KOPT-K1 (cell line): Measurements from ENCODE around the gene DMXL2.

Source experiments
- H3K27ac ChIP-seq: fragments of 200-600 bp; sonication (generic); 2 replicates; pipeline ENCODE4 v1.5.1; 2016; ENCODE audit warnings: antibody characterized with exemption, mild to moderate bottlenecking, low read depth, low read length; ENCODE audit not compliant: poor library complexity, severe bottlenecking
- H3K36me3 ChIP-seq: fragments of 200-600 bp; sonication (generic); 2 replicates; pipeline ENCODE4 v1.5.1; 2017; ENCODE audit warnings: antibody characterized with exemption, mild to moderate bottlenecking, low read length, moderate library complexity; ENCODE audit not compliant: insufficient read depth
- H3K9me3 ChIP-seq: fragments of 200-600 bp; sonication (generic); 2 replicates; pipeline ENCODE4 v1.5.1; 2017; ENCODE audit warnings: antibody characterized with exemption, low read length, mild to moderate bottlenecking; ENCODE audit not compliant: insufficient read depth, poor library complexity, severe bottlenecking

Gene DMXL2

DNA sequence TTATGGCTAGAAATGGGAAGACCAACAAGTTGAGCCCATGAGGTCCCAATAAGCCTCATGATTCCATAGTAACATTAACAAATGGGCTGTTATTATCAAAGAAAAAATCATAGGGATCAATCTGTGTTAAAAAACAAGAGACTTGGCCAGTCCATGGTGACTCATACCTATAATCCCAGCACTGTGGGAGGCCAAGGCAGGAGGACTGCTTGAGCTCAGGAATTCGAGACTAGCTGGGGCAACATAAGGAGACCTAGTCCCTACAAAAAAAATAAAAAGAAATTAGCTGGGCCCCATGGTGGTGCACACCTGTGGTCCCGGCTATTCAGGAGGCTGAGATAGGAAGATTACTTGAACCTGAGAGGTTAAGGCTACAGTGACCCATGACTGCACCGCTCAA, 124.8 kb downstream of the DMXL2 start:
- peaks cover 10% of the 10 kb centered on the region; the same call in 1 of the 2 replicates for H3K36me3 ChIP-seq

DNA sequence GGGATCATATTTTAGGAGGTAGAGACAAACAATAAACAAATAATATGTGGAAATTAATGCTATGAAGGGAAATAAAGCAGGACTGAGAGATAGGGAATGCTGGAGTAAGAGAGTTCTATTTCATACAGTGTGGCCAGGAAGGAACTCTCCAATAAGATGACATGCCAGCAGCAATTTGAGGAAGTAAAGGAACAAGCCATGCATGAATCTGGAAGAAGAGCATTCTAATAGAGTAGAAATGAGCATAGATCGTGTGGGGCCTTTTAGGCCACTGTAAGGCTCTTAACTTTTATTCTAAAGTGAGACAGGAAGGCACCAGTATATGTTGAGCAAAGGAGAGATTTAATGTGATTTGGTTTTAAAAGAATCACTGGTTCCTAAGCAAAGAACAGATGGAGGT, 126.3 kb downstream of the DMXL2 start:
- no peaks in the 10 kb centered on the region for H3K9me3 ChIP-seq
- H3K27ac ChIP-seq: no peak overlapping the region
- peaks cover 5% of the 10 kb centered on the region; the same call in 1 of the 2 replicates for H3K36me3 ChIP-seq

More for the DNA sequence above, 124.8 kb downstream of the DMXL2 start:
- no peak overlapping the region for H3K27ac ChIP-seq
- no peaks in the 10 kb centered on the region for H3K9me3 ChIP-seq

DNA sequence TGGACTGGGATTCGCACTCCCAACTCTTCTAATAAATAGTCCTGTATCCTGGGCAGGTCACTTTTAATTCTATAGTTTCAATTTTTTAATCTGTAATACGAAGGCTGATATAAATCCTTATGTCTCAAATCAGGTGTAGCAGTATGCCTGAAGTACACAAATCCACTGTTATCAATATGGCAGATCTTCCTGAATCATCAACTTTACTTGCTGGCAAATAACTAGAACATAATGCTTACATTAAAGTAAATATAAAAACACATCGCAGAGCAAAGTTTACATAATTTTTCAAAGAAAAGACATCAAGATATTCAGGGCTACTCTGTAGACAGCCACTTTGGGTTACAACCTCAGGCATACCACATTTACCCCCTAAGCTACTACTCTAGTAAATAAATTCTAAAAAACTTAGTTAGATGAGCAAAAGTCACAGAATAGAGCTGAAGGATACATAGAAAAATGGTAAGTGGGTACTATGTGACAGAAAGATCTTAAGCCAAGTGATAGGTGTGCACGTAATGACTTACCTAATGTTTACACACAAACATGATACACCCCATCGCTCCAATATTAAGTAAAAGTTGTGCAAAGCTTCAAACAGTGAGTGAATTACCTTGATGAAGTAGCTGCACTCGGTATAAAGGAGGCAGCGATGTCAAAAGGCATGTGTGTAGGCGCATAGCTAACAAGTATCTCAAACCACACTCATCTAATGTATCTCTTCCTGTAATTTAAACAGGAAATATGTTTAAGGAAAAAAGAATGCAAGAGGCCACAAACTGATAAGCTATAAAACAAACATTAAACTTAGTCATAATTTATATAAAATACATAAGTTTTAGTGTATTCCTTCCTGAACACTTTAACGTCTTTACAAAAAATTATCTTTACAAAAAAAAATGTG, 127.9 kb downstream of the DMXL2 start:
- Histone ChIP-seq H3K36me3 (peaks cover 2% of the 10 kb centered on the region; the same call in 1 of the 2 replicates), H3K9me3 (no peaks in the 10 kb centered on the region), H3K27ac (no peak overlapping the region)

DNA sequence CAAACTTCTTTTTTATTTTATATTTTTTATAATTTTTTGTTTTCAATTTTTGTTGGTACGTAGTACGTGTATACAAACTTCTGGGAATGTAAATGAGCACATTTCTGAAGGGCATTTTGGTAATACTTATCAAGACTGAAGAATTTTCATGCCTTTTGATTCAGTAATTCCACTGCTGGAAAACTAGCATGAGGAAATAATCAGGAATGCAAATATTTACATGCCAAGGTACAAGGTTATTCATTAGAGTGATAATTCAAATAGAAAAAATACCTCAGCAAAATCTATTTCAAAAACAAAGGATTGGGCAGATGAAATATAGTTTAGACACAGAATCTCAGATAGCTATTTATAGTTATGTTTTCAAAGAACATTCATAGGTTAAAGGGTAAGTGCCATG, 128.7 kb downstream of the DMXL2 start:
- Histone ChIP-seq H3K9me3 (no peaks in the 10 kb centered on the region), H3K27ac (no peak overlapping the region), H3K36me3 (peaks cover 4% of the 10 kb centered on the region; the same call in 1 of the 2 replicates)

DNA sequence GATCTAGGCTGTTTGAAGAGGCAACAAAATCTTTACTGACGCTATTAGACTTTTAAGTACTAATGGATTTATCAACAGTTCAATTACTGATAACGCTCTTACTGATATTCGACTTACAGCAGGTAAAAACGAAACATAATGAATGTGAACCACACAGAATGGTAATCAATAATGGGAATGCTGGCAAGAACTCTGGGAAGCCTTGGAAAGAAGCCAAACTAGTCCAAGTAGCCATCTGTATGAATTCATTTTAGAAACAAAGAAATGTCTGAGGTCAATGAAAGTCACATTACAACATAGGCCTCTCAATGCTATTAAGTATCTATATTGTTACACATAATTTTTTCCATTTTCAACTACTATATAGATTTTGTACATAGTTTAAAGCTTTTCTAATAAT, 130.0 kb downstream of the DMXL2 start:
- Histone ChIP-seq H3K9me3 (no peaks in the 10 kb centered on the region), H3K36me3 (peaks cover 18% of the 10 kb centered on the region), H3K27ac (no peak overlapping the region)

DNA sequence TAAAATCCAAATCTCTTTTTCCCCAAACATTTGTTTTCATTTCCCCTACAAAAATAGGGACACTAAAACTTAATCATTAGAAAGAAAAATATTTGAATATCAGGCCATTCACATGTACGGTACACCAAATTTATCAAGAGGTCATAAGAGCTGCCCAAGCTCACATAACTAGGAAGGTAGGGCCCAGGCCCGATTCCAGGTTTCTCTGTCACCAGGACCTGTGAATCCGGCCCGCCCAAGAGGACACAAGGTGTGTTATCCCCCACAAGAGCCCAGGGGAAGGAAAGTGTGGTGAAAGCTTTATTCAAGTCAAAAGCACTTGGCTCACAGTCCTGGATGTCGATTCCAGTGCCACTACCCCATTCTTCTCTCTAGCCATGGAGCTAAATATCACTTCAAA, 130.6 kb downstream of the DMXL2 start:
- Histone ChIP-seq H3K36me3 (peaks cover 21% of the 10 kb centered on the region), H3K27ac (no peak overlapping the region), H3K9me3 (no peaks in the 10 kb centered on the region)

DNA sequence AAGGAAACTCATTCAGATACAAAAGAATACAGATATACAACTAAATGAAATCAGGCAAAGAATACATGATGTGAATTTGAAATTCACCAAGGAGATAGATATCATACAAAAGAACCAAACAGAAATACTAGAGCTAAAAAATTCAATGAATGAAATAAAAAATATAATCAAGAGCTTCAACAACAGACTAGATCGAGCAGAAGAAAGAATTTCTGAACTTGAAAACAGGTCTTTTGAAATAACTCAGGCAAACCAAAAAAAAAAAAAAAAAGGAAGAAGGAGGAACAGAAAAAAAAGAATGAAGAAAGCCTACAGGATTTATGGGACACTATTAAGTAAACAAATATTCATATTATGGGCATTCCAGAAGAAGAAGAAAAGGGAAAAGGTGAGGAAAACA, 137.8 kb downstream of the DMXL2 start:
- Histone ChIP-seq H3K27ac (no peak overlapping the region), H3K36me3 (peaks cover 53% of the 10 kb centered on the region), H3K9me3 (peaks cover 36% of the 10 kb centered on the region)

DNA sequence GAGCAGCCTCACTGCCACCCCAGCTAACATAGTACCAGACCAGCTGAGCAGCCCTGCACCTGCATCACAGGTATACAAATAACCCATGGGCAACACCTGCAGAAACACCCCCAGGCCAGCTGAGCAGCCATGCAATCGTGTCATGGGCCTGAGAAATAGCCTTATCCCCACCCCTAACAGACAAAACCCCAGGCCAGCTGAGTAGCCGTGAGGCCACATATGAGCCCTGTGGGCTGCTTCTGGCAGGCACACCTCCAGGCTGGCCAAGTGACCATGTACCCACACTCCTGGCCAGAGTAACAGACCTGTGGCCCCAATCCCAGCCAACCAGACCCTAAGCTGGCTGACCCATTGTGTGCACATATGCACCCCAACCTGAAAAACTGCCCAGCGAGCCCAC, 138.6 kb downstream of the DMXL2 start:
- H3K9me3 ChIP-seq: peaks cover 36% of the 10 kb centered on the region
- H3K27ac ChIP-seq: no peak overlapping the region
- H3K36me3 ChIP-seq: peaks cover 53% of the 10 kb centered on the region

DNA sequence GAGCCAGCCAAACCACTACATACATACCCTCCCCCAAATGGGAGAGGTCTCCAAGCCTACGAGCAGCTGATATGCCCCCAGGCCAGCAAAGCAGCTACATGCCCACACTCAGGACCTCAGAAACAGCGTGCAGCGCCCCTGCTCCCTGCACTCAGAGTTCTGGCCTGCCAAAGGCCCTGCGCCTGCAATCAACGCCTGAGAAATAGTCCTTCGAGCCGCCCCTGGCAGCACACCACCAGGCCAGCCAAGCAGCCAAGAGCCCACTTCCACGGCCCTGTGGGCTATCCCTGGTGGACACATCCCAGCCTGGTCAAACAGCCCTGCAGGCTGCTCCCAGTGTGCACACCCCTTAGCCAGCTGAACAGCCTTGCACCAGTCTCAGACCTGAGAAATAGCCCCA, 139.1 kb downstream of the DMXL2 start:
- Histone ChIP-seq H3K9me3 (peaks cover 36% of the 10 kb centered on the region), H3K36me3 (peaks cover 49% of the 10 kb centered on the region)

DNA sequence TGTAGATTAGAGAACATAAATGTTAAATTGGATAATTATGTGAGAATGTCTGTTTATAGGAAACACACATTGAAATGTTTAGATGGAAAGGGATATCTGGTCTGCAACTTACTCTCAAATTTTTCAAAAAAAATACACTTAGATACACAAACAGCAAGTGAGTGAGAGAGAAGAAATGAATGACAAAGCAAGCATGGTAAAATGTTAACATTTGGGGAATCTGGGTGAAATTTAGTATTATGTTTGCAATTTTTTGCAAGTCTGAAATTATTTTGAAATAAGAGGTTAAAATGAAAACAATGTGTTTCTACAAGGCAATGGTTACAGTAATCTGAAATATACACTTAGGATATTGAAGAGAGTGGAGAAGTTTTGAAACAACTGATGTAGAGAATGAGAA, 146.8 kb downstream of the DMXL2 start:
- Histone ChIP-seq H3K27ac (no peak overlapping the region), H3K9me3 (no peaks in the 10 kb centered on the region), H3K36me3 (peaks cover 31% of the 10 kb centered on the region)

More for the DNA sequence above, 139.1 kb downstream of the DMXL2 start:
- H3K27ac ChIP-seq: no peak overlapping the region

DNA sequence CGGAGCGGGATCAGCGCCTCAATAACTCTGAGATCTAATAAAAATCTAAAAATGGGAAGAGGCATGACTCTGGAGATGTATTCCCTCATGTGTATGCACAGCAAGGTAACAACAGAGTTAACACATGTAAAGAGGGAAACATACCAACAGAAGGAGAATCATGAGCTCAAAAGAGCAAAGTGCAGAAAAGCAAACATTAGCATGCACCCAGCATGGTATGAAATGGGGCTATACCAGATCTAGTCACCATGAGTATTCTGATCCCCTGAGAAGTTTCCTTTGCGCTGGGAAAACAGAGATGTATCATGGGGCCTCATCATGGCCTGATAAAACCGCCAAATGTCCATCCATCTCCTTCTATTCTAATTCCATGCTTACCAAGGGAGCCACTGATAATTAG, 152.1 kb downstream of the DMXL2 start:
- Histone ChIP-seq H3K27ac (no peak overlapping the region), H3K36me3 (peaks cover 33% of the 10 kb centered on the region), H3K9me3 (no peaks in the 10 kb centered on the region)

DNA sequence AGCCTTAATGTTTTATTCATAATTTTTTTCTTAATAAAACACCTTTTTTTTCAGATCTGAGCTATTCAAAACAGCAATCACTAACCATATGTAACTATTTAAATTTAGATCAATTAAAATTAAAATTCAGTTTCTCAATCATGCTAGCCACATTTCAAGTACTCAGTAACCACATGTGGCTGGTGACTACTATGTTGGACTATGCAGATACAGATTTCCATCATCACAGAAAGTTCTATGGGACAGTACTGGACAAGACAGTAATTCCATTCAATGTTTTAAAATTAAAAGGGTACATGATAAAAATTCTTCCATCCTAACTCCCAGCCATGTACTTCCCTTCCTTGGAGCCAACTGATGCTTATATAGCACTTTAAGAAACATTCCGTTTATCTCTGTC, 161.8 kb downstream of the DMXL2 start:
- Histone ChIP-seq H3K9me3 (no peaks in the 10 kb centered on the region), H3K36me3 (peaks cover 34% of the 10 kb centered on the region), H3K27ac (no peak overlapping the region)

DNA sequence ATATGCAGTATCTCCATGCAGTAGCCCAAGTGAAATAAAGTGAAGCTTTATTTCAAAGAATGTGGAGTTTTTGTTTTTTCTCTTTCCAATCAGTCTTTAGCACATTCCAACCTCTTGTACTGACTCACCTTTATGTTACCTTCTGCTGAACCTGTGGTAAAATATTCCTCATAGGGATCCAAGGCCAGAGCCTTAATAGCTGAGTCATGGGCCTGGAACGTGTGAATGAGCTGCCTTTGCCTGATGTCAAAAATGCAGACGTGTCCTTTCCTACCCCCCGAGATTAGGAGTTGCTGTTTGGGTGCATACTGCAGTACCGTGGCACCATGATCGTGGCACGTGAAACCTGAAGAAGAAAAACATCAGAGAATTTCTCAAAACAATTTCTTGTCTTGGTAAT, 172.6 kb downstream of the DMXL2 start:
- no peaks in the 10 kb centered on the region for H3K9me3 ChIP-seq
- H3K27ac ChIP-seq: no peak overlapping the region
- H3K36me3 ChIP-seq: peaks cover 46% of the 10 kb centered on the region

DNA sequence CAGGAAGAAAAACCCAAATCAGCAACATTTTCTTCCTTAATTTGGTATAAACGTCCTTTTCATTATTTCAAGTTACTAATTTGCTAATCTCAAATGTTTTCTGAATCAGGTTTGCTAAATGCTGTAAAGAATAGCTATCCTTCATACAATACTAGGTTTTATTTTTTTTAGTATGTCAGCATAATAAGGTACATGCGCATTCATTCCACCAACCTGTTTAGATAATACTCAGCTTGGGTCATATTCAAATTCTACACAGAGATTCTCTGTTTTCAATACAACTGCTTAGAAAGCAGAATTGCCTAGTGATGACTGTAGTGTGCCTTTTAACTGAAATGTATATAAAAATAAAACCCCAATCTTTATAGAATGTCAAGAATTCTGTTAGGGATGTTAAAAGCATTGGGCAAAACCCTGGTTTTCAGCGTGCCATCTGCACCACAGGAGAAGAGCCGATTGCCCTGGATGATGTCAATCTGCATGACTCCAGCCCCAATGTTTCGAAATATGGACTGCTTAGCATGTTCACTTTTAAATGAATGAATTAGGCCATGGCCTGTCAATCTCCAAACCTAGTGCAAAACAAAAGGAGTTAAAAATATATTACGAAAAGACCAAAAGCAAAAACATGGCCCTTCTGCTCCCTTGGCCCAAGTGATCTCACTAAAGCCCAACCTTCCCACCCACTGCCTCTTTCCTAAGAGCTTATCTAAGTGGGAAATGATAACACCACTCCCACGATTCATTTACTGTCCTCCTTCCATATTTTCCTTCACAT, 173.8 kb downstream of the DMXL2 start:
- peaks cover 34% of the 10 kb centered on the region for H3K36me3 ChIP-seq
- no peak overlapping the region for H3K27ac ChIP-seq
- no peaks in the 10 kb centered on the region for H3K9me3 ChIP-seq

DNA sequence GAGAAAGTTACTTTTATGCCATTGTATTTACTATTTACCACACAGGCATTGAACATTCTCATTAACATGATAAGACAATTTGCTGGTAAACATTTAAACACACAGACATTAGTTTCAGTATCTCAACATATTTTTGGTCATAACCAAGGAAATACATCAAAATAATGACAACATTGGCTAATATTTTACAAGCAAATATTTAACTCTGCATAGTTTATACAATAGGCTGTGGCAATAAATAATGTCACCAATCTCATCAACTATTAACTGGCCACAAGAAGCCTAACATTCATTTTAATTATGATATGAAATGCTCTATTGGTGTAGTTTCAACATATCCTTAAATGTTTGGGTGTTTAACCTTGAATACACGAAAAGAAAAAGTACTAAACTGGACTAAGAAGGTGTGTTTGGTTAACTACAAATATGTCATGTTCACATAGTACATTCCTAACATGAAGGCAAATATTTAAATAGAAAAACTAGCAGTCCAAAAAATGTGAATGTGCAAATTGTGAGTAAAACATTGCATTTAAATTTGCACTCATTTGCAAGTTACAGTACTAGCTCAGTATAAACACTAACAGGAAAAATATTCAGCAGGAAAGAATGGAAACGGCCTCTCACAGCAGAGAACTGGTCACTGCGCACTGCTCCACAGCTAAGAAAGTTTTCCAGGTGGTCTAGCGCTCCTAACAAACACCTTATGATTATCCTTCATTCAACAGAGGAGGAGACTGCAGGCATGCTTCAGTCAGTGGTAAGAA, 174.5 kb downstream of the DMXL2 start:
- peaks cover 33% of the 10 kb centered on the region for H3K36me3 ChIP-seq
- H3K9me3 ChIP-seq: no peaks in the 10 kb centered on the region
- H3K27ac ChIP-seq: no peak overlapping the region
